Smooth muscle cell (in vitro differentiated cells): Measurements from ENCODE around the gene ANK3. TPM values are rescaled to one million over a fixed set of nuclear protein-coding genes. Genes with fewer than 3 reads are reported as not detected.

Experiments used
- DNase-seq: peaks from one replicate; lab custom pipeline; 2025; ENCODE audit not compliant: unreplicated experiment; lab: John Stamatoyannopoulos, UW
- H2AFZ ChIP-seq: fragments of 200-600 bp; sonication (generic); 2 replicates; pipeline ENCODE4 v1.6.0; 2016; ENCODE audit warnings: antibody characterized with exemption, low read depth, mild to moderate bottlenecking
- H3F3A ChIP-seq: fragments of 200-600 bp; sonication (generic); 2 replicates; pipeline ENCODE4 v1.6.0; 2017; ENCODE audit warnings: antibody characterized with exemption, low read depth
- H3K27ac ChIP-seq: fragments of 200-600 bp; sonication (generic); 2 replicates; pipeline ENCODE4 v1.5.1; 2016; ENCODE audit warnings: low read depth, mild to moderate bottlenecking
- H3K27me3 ChIP-seq: fragments of 200-600 bp; sonication (generic); 2 replicates; pipeline ENCODE4 v1.6.1; 2016; ENCODE audit warnings: low read depth, mild to moderate bottlenecking
- H3K36me3 ChIP-seq: fragments of 200-600 bp; sonication (generic); 2 replicates; pipeline ENCODE4 v1.5.1; 2016; ENCODE audit warnings: low read depth
- H3K4me1 ChIP-seq: fragments of 200-600 bp; sonication (generic); 2 replicates; pipeline ENCODE4 v1.5.1; 2016; ENCODE audit warnings: low read depth
- H3K4me2 ChIP-seq: fragments of 200-600 bp; sonication (generic); 2 replicates; pipeline ENCODE4 v1.6.0; 2016; ENCODE audit warnings: mild to moderate bottlenecking
- H3K4me3 ChIP-seq: fragments of 200-600 bp; sonication (generic); 2 replicates; pipeline ENCODE4 v1.5.1; 2016; ENCODE audit warnings: mild to moderate bottlenecking
- H3K79me2 ChIP-seq: fragments of 200-600 bp; sonication (generic); 2 replicates; pipeline ENCODE4 v1.6.0; 2016; ENCODE audit warnings: low read depth, mild to moderate bottlenecking
- H3K9ac ChIP-seq: fragments of 200-600 bp; sonication (generic); 2 replicates; pipeline ENCODE4 v1.6.0; 2016; ENCODE audit warnings: low read depth
- H3K9me3 ChIP-seq: fragments of 200-600 bp; sonication (generic); replicated peaks from 2 replicates; pipeline ENCODE4 v1.5.1; 2016; ENCODE audit warnings: low read depth
- H4K20me1 ChIP-seq: fragments of 200-600 bp; sonication (generic); 2 replicates; pipeline ENCODE4 v1.6.0; 2016; ENCODE audit warnings: low read depth
- WGBS: methylation state at CpG from one replicate; pipeline ENCODE4 v1.1.7; 2016; ENCODE audit warnings: low lambda C conversion rate; 5-methylcytosine and 5-hydroxymethylcytosine counted together
- polyA plus RNA-seq: library from polyadenylated mRNA; unstranded; fragments of >200 nt; fragmentation: Nextera tagmentation; extraction: Ambion mirVana; gene quantifications from 2 replicates; pipeline ENCODE4 v1.2.1, GENCODE V29; 2016
- total RNA-seq: library from RNA; depleted of rRNA; stranded (reverse); fragments of >200 nt; gene quantifications from 2 replicates; pipeline ENCODE4 v1.2.3, GENCODE V29; 2014
- TF ChIP-seq, protein P1 (sequence below): fragments of 200-600 bp; sonication (generic); IDR thresholded peaks from 2 replicates; pipeline ENCODE4 v1.5.1; 2017; ENCODE audit warnings: borderline replicate concordance, mild to moderate bottlenecking, antibody characterized with exemption; ENCODE audit not compliant: insufficient read depth, poor library complexity, severe bottlenecking

The ANK3 gene
- total and polyA plus RNA-seq, 2 experiments from 2014 or later, result 28.2 to 85.5 TPM

- Histone ChIP-seq H3K4me3 (no peak overlapping the region), H3K79me2 (no peaks in the 10 kb centered on the region), H3K9me3 (no peaks in the 10 kb centered on the region), H3K9ac (no peak overlapping the region), H2AFZ (no peak overlapping the region), H3K27ac (no peak overlapping the region), H3K27me3 (no peaks in the 10 kb centered on the region), H3K36me3 (no peaks in the 10 kb centered on the region), H4K20me1 (no peaks in the 10 kb centered on the region), H3K4me2 (no peak overlapping the region), H3F3A (no peaks in the 10 kb centered on the region), H3K4me1 (no peaks in the 10 kb centered on the region)
- TF ChIP-seq, protein P1, sequence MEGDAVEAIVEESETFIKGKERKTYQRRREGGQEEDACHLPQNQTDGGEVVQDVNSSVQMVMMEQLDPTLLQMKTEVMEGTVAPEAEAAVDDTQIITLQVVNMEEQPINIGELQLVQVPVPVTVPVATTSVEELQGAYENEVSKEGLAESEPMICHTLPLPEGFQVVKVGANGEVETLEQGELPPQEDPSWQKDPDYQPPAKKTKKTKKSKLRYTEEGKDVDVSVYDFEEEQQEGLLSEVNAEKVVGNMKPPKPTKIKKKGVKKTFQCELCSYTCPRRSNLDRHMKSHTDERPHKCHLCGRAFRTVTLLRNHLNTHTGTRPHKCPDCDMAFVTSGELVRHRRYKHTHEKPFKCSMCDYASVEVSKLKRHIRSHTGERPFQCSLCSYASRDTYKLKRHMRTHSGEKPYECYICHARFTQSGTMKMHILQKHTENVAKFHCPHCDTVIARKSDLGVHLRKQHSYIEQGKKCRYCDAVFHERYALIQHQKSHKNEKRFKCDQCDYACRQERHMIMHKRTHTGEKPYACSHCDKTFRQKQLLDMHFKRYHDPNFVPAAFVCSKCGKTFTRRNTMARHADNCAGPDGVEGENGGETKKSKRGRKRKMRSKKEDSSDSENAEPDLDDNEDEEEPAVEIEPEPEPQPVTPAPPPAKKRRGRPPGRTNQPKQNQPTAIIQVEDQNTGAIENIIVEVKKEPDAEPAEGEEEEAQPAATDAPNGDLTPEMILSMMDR, result no peak
- DNase-seq, result no peak
- WGBS, result 93% methylated on average over 5 of the region's 5 CpGs
These were observed 14.2 kb downstream of the ANK3 start for GRCh38 chr10:60375293-60376004.

DNA sequence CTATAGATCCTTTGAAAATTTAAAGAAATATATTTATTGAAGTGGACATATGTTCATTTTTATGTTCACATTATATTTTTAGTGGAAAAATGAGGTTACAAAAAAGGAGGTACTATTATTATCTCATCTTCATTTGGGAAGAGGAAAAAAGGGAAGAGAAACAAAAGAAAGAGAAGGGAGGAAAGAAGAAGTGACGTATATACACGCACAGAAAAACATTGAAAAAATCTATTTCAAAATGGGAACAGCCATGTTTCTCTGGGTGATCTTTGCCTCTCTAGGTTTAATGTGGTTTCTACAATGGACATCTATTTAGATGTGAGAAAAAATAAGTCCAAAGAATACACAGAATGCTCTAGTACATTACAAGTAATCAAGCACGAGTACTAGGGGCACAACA, 14.8 kb downstream of the ANK3 start:
- no peak for DNase-seq
- Histone ChIP-seq H3K4me1 (no peaks in the 10 kb centered on the region), H3K36me3 (no peaks in the 10 kb centered on the region), H3K79me2 (no peaks in the 10 kb centered on the region), H3K27ac (no peak overlapping the region), H3K4me3 (no peak overlapping the region), H3K27me3 (no peaks in the 10 kb centered on the region), H3F3A (no peaks in the 10 kb centered on the region), H2AFZ (no peak overlapping the region), H4K20me1 (no peaks in the 10 kb centered on the region), H3K9me3 (no peaks in the 10 kb centered on the region), H3K9ac (no peak overlapping the region), H3K4me2 (no peak overlapping the region)
- TF ChIP-seq, protein P1, result no peak
- WGBS, result 93% methylated on average over 3 of the region's 3 CpGs

GRCh38 chr10:60372436-60372835, 17.2 kb downstream of the ANK3 start:
- no peaks in the 10 kb centered on the region for H3F3A ChIP-seq
- no peaks in the 10 kb centered on the region for H3K27me3 ChIP-seq
- no peak overlapping the region for H3K9ac ChIP-seq
- H3K79me2 ChIP-seq, result no peaks in the 10 kb centered on the region
- H3K27ac ChIP-seq, result no peak overlapping the region
- WGBS, result 45% methylated on average over 4 of the region's 4 CpGs
- no peaks in the 10 kb centered on the region for H3K9me3 ChIP-seq
- H3K4me1 ChIP-seq, result peaks cover 6% of the 10 kb centered on the region
- no peak overlapping the region for H2AFZ ChIP-seq
- H3K36me3 ChIP-seq, result no peaks in the 10 kb centered on the region
- H3K4me2 ChIP-seq, result no peak overlapping the region
- TF ChIP-seq, protein P1, result no peak
- no peak for DNase-seq
- H3K4me3 ChIP-seq, result no peak overlapping the region
- peaks cover 6% of the 10 kb centered on the region for H4K20me1 ChIP-seq

- no peaks in the 10 kb centered on the region for H3F3A ChIP-seq
- TF ChIP-seq, protein P1, result no peak
These were observed 20.1 kb downstream of the ANK3 start for GRCh38 chr10:60369547-60369930.

More at GRCh38 chr10:60369547-60369930, 20.1 kb downstream of the ANK3 start:
- no peaks in the 10 kb centered on the region for H3K79me2 ChIP-seq
- H3K4me3 ChIP-seq, result no peak overlapping the region
- no peaks in the 10 kb centered on the region for H3K27me3 ChIP-seq
- H3K4me1 ChIP-seq, result peaks cover 12% of the 10 kb centered on the region
- no peak overlapping the region for H3K27ac ChIP-seq
- no peak overlapping the region for H2AFZ ChIP-seq
- no peak for DNase-seq
- H3K9me3 ChIP-seq, result no peaks in the 10 kb centered on the region
- H3K9ac ChIP-seq, result no peak overlapping the region
- WGBS, result 92% methylated on average over 2 of the region's 2 CpGs
- no peaks in the 10 kb centered on the region for H3K36me3 ChIP-seq
- H4K20me1 ChIP-seq, result peaks cover 9% of the 10 kb centered on the region
- no peak overlapping the region for H3K4me2 ChIP-seq
